Activated CD8-positive, alpha-beta memory T cell treated with anti-CD3 and anti-CD28 coated beads for 36 hours (primary cell): Measurements from ENCODE around the gene TNNI2. TPM values are rescaled to one million over a fixed set of nuclear protein-coding genes. Genes with fewer than 3 reads are reported as not detected.

Source experiments
- CTCF ChIA-PET: fragments of 350-600 bp; sonication (Branson Sonifier 250); formaldehyde crosslinking; loops from one replicate; lab custom pipeline; 2021; ENCODE audit warnings: antibody characterized with exemption; lab: Charles Lee
- POLR2A ChIA-PET: fragments of 350-600 bp; sonication (Branson Sonifier 250); formaldehyde crosslinking; loops from one replicate; lab custom pipeline; 2021; ENCODE audit warnings: antibody characterized with exemption; lab: Charles Lee
- total RNA-seq, 2 experiments: library from RNA; stranded (reverse); gene quantifications; one replicate each; pipeline ENCODE4 v1.2.3, GENCODE V29; 2021

The TNNI2 gene
- total RNA-seq, 2 experiments from 2014 or later = 0.55 to 0.57 TPM

DNA sequence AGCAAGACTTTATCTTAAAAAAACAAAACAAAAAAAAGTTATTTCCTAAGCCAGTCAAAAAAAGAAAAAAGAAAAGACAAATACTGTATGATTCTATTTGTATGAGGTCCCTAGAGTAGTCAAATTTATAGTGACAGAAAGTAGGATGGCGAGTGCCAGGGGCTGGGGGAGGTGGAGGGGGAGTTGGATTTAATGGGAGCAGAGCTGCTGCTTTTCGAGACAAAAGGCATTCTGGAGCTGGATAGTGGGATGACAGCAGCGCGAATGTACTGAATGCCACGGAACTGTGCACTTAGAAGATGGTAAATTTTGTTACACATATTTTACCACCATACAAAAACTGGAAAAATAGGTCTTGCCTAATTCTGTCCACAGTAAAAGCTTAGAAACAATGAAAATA lies 21.8 kb upstream of the TNNI2 start:
- CTCF ChIA-PET = interaction anchor here (0.9 kb wide), 1 partner anchor 123 kb away, joined by 3 read pairs; no protein-coding TSS in a partner anchor
- POLR2A ChIA-PET = no interaction called here

DNA sequence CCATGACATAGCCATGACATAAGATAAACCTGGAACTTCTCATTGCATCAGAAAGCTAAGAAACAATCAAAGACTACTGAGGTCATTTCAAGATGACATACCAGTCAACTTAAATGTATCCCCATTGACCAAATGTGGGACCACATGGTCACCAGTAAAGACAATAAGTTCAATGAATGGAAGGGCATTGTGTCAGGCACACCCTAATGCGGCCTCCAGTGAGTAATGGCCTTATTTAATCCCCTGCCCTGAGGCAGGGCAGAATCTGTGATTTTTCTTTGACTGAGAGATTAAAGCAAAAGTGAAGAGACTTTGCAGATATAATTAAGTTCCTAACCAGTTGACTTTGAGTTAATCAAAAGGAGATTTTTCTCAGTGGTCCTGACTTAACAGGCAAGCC lies 21.3 kb upstream of the TNNI2 start:
- CTCF ChIA-PET = no interaction called here
- POLR2A ChIA-PET = no interaction called here

DNA sequence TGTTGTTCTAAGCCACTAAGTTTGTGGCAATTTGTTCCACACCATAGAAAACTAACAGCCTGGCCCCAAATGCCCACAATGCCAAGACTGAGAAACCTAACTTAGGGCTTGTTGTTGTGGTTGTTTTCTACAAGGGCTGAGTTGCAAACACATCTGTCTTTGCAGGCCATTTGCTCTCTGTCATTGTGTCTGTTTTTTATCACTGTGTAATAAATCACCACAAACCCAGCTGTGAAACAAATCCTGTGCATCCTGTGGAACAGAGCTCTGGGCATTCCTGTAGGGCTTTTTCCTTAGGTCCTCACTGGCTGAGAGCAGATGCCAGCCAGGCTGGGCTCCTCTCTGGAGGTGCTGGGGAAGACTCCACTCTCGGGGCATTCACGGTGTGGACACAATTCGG lies 19.7 kb upstream of the TNNI2 start:
- CTCF ChIA-PET = interaction anchor here (1.3 kb wide), 1 partner anchor 14 kb away, joined by 3 read pairs; no protein-coding TSS in a partner anchor
- POLR2A ChIA-PET = no interaction called here

DNA sequence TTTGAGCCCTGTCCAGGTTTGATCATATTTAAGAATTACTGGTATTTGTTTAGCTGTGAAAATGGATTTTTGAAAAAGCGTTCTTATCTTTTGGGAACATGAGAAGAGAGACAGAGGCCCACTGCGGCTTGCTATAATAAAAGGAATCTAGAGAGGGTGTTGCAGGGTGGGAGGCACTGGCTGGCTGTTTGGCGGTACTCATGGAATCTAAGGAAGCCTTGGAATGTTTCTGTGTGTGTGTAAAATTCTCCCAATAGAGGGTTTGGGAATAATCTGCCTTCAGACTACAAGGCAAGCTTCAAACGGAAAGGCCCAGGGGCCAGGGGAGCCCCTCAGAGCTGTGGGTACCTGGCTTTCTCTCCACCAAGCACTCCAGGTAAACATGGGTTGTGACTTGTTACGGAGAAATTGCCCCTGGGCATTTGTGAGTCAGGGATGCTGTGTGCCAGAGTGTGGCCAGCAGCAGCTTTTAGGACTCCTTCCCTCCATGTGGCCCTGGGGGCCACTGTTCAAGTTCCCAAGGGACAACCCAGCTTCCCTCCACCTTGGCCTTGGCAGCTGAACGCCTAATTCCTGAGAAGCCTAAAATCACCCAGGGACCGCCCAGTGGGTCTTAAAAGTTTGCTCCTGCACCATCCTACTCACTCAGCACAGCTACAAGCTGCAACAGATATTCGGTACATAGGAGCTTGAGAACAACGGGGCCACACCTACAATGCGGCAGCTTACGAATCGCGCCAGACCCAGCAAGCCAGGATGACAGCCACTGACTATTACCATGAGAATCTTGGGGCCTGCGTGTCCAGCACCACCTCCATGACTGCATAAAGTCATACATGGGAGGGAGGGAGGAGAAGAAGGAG lies 18.1 kb upstream of the TNNI2 start:
- POLR2A ChIA-PET = no interaction called here
- CTCF ChIA-PET = interaction anchor here (0.8 to 1.4 kb wide), 4 partner anchors 11 to 168 kb away, joined by 3 to 7 read pairs (median 4); no protein-coding TSS in a partner anchor

DNA sequence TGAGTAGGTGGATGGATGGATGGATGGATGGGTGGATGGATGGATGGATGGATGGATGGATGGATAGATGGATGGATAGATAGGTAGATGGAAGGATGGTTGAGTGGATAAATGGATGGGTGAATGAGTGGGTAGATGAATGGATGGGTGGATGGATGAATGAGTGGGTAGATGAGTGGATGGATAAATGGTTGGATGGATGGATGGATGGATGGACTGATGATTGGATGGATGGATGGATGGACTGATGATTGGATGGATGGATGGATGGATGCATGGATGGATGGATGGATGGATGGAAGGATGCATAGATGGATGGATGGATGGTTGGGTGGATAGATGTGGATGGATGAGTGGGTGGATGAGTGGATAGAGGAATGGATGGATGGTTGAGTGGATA lies 17.2 kb upstream of the TNNI2 start:
- CTCF ChIA-PET = interaction anchor here (1.2 to 1.4 kb wide), 2 partner anchors 10 to 127 kb away, joined by 3 read pairs; no protein-coding TSS in a partner anchor
- POLR2A ChIA-PET = no interaction called here

DNA sequence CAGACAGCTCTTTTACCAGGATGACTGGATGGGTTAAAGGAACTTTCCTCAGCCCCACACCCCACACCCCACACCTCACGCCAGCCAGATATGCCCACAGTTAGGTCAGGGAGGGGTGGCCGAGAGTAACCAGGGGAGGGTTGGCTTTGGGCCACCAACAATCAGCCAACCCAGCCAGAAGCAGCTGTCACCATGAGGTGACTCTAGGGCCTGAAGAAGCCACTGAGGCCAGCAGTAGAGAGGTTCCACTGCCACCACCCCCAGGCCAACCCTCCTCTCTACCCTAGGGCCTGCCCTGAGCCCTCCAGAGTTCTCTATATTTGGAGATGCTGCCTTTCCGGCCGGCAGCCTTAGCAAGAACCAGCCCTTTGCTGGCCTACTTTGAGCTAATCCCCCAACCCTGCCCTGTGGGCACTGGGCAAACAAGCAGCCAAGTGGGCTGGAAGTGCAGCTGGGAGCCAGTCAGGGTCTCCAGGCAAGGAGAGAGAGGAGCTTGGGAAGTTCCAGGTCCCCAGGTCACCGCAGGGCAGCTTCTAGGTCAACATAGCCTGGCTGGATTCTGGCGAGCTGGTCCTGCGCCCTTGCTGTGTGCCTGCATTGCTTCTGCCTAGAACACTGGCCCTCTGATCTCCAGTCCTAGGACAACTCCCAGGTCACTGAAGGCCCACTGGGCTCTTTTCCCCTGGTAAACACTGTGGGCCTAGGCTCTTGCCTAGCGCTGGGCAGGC lies 16.0 kb upstream of the TNNI2 start:
- CTCF ChIA-PET = interaction anchor here (1.2 to 1.6 kb wide), 2 partner anchors 10 to 129 kb away, joined by 3 to 8 read pairs; no protein-coding TSS in a partner anchor
- POLR2A ChIA-PET = no interaction called here

DNA sequence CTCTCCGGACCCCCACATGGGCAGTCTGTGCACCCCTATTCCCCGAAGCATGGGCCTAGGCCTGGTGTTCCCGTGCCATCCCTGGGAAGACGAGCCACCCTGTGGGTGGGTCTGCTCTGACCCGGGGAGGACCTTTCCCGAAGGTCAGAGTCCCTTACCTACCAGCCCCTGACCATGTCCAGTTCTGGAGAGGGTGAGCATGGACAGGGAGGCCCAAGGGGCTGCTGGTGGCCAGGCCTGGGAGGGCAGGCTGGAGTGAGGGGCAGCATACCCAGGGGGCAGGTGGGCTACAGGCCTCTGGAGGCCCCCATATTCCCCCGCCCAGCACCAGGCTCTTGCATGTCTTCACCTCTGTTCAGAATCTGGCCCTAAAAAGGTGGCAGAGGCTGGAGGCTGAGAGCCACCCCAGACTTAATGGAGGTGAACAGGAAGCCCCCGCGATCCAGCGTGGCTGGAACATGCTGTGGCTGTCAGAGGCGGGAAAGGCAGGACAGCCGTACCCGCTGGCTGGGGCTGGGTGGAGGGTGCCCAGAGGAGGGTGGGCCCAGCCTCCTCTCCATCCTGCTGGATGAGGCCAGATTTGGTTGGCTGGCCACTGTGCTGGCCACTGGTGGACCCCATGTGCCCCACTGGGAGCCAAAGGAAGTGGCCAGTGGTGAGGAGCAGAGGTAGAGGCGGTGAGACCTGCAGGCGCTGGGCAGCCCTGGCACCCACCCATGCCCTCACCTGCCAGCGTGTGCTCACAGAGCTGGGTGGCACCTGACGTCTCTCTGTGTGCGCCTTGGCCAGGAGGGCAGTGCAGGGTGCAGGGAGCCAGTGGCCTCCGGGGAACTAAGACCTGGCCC lies 15.2 kb upstream of the TNNI2 start:
- CTCF ChIA-PET = interaction anchor here (1.6 to 1.8 kb wide), 2 partner anchors 9 to 130 kb away, joined by 8 to 9 read pairs; no protein-coding TSS in a partner anchor
- POLR2A ChIA-PET = no interaction called here

DNA sequence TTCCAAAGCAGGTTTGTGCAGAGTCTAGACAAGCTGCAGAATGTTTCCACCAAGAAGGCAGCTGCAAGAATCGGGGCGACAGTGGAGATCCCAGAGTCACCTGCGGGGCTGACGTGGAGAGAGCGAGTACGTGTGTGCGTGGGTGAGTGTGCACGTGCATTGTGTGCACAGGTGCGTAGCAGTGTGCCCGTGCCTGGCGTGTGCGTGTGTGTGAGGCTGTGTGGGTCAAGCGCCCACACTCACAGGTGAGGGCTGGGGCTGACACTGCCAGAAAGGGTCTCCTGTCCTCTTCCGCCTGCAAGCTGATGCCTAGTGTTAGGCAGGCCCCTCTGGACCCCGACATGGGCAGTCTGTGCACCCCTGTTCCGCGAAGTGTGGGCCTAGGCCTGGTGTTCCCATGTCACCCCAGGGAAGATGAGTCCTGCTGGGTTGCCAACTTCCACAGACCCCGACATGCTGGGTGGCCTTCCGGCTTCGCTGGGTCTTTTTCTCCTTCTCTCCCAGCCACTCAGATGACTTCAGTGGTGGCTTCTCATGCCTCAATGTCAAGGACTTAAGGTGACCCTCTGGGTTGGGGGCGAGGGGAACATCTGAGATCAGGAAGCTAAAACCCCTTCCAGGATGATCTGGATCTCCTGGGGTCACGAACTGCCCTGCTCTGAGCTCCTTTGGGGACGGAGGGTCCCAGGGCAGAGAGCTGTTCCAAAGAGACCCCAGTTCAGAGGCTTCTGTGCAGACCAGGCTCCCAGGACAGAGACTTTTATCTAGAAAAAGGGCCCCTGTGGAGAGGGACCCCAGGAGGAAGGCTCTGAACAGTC lies 14.4 kb upstream of the TNNI2 start:
- ChIA-PET CTCF (interaction anchor here (0.8 to 1.8 kb wide), 4 partner anchors 9 to 329 kb away, joined by 3 to 9 read pairs (median 4); no protein-coding TSS in a partner anchor), POLR2A (no interaction called here)

DNA sequence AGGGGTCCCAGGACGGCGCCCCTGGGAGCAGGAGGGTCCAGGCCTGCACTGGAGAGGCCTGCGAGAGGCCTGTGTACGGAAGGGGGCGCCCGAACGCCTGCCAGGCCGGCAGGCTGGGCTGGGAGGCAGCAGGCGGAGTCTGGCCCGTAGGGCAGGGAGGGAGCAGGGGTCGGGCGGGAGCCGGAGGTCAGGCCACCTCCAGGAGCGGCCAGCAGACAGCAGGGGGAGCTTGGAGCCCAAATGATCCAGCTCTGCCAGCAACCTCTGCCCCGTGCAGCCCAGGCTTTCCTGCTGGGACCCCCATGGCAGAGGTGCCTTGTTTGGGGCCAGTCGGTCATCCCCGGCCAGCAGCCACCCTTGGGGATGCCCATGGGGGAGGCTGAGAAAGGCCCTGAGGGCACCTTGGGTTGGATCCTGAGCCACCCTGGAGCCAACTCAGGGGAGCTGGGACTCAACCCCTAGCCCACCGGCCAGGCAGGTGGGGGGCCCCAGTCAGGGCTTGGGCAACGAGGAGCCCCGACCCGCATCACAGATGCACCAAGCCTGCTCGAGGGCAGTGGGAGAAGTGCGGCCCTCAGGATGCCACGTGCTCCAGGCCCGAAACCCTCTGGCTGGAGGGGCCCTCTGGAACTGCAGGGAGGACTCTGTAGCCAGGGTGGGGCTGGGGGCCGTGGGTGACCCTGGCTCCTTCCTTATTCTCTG lies 13.6 kb upstream of the TNNI2 start:
- POLR2A ChIA-PET = no interaction called here
- CTCF ChIA-PET = interaction anchor here (0.8 to 1.8 kb wide), 5 partner anchors 8 to 328 kb away, joined by 3 to 9 read pairs (median 4); no protein-coding TSS in a partner anchor

DNA sequence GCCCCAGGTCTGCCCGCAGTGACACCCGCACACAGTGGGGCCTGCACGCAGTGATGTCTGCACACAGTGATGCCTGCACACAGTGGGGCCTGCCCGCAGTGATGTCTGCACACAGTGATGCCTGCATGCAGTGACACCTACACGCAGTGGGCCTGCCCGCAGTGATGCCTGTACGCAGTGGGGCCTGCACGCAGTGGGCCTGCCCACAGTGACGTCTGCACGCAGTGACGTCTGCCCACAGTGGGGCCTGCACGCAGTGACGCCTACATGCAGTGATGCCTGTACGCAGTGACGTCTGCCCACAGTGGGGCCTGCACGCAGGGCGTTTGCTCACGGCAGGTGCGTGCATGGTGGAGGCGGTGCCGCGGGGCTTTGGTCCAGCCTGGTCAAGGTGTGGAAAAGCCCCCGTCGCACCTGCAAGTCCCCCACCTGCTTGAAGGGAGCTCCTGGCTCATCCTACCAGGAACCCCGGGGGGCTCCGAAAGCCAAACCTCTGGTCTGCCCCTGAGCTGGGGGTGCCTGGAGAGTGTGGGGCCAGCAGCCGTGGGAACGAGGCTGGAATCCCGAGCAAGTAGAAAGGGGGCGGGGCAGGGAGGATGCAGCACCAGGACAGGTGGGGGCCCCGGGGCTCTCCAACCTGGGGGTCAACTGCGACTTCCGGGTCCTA lies 12.9 kb upstream of the TNNI2 start:
- POLR2A ChIA-PET = no interaction called here
- CTCF ChIA-PET = interaction anchor here (1.0 to 1.2 kb wide), 2 partner anchors 125 to 132 kb away, joined by 3 to 4 read pairs; no protein-coding TSS in a partner anchor

DNA sequence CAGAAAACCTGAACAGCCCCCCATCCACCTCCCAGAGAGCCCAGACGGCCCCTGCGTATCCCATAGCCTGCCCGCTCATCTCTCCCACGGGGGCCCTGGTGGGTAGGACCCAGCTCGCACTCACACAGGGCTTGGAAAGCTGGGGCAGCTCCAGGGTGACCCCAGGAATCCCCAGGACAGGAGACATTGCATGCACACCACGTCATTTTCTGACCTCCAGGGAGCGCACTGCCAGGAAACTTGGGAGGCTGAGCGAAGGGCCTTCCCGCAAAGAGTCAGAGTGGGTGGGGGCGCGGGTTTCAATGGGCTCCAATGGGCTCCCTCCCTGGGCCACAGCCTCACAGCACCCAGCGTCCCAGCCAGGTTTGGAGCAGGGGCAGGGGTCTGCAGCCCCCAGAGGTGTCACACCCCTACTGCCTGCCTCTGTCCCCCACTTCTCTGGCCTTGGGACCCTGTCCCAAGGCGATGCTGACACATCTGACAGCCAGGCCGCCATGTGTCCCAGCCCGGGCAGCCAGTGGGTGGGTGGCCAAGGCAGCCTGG lies 12.2 kb upstream of the TNNI2 start:
- ChIA-PET CTCF (interaction anchor here (0.9 to 1.0 kb wide), 2 partner anchors 73 to 132 kb away, joined by 3 to 4 read pairs; no protein-coding TSS in a partner anchor), POLR2A (no interaction called here)

DNA sequence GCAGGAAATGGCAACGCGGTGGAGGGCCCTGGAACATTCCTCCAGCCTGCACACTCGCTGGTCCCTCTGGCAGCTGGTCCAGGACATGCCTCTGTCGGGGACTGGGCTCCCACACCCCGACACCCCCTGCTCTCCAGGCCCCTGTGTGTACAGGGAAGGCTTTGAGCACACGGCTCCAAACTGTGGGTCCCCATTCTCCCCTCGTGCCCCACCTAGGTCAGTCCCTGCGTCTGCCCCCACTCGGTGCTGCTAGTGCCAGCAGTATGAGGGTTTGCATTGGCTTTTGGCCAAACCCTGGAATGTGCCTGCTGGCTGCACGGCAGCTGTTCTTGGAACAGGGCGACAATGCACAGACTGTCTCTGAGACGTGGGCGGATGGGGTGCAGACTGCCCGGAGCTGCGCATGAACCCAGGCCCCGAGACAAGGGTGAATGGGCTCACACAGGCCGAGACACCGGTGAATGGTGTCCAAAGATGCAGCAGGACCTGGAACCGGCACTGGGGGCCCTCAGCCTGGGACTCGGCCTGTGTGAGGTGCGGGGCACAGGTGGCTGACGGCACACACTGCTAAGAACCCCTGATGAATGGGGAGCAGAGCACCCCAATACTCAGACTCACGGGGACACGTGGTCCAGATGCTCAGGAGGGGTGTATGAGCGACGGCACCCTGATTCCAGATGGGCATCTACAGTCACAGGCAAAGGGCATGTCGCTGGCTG lies 11.5 kb upstream of the TNNI2 start:
- ChIA-PET POLR2A (no interaction called here), CTCF (interaction anchor here (0.9 to 1.7 kb wide), 2 partner anchors 73 to 133 kb away, joined by 3 to 7 read pairs; no protein-coding TSS in a partner anchor)

DNA sequence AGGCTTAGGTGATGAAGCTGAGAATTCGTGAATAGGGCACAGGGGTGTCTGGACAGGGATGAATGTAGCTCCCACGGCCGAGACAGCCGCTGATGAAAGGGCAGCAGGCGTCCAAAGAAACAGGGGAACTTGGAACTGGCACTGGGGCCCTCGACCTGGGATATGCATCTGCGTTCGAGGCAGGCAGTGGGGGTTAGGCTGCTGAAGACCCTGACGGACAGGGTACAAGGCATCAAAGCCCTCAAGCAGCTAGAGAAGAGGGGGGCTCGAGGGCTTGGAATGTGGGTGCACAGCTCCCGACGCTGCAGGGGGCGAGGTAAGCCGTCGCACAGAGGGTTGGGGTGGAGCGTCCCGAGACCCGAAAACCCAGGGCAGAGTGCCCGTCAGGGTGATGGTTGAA lies 10.8 kb upstream of the TNNI2 start:
- ChIA-PET POLR2A (no interaction called here), CTCF (interaction anchor here (1.7 kb wide), 1 partner anchor 134 kb away, joined by 7 read pairs; no protein-coding TSS in a partner anchor)

DNA sequence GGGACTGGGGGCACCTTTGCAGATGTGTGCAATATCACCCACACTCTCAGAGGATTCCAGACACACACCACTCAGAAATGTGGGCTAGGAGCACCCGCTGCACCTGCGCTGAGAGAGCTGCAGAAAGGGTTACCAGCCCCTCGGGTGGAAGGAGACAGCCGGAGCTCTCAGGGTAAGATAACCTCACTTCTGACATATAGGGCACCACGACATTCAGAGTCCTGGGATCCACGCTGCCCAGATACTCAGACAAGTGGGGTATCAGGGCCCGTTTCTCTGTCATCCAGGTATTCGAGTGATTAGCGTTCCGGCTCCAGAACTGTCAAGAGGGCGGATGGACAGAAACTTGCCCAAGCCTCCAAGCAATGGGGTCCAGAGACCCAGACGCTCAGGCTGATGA lies 10.2 kb upstream of the TNNI2 start:
- POLR2A ChIA-PET = no interaction called here
- CTCF ChIA-PET = interaction anchor here (1.7 kb wide), 1 partner anchor 135 kb away, joined by 7 read pairs; no protein-coding TSS in a partner anchor

DNA sequence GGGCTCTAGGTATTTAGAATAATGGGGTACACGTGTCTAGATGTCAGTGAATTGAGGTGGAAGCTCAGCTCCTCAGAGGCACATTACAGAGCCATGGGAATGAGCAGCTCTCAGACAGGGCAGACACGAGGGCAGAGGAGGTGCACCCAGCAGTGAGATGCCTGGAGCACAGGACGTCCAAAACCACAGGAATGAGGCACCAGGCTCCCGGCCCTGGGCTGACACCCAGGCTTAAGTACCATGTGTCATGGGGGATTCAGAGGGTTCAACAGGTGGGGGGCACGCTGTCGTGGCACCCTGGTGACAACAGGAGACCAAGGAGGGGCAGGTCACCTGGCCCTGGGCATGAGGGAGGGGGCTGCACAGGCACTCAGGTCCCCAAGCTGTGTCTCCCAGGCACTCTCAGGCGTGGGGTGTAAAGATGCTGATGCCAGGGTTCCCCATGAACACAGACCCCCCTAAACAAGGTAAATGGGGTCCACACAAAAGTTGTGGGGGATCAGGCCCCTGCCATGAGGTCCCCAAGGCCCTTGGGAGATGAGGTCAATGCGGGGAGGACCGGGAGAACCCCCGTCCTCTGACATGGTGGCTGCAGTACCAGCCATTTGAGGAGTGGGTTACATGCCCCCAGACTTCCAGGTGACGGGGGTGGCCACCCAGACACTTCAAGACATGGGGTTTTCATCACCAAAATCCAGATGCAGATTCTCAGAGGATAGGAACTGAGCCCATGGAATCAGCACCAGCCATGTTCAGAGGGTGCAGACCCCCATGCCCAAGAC lies 9.6 kb upstream of the TNNI2 start:
- CTCF ChIA-PET = interaction anchor here (1.7 to 7.8 kb wide), 2 partner anchors 135 to 137 kb away, joined by 7 to 297 read pairs; no protein-coding TSS in a partner anchor
- POLR2A ChIA-PET = no interaction called here
